ENCODE measurements around the gene FUBP3.

GRCh38 chr9:130668659-130669058 is 89.3 kb downstream of the FUBP3 start:
- no peak for TF ChIP-seq CTCF (IDR thresholded peaks at IDR 0.05)
- TF ChIP-seq POLR2A (IDR thresholded peaks at IDR 0.05), result no peak

Measured in adrenal gland (tissue), 5 donors.